Rectal smooth muscle tissue (tissue), 1 donor: ENCODE measurements around the gene SPEM3.

Source experiments
- H3K27ac ChIP-seq: one replicate; pipeline ENCODE4 v1.7.0; 2013; ENCODE audit warnings: low read depth, low read length, inconsistent platforms
- H3K27me3 ChIP-seq: one replicate; pipeline ENCODE4 v1.7.0; 2013; ENCODE audit warnings: low read length; ENCODE audit not compliant: control insufficient read depth, insufficient read depth
- H3K36me3 ChIP-seq: one replicate; pipeline ENCODE4 v1.7.0; 2013; ENCODE audit warnings: low read length; ENCODE audit not compliant: control insufficient read depth, insufficient read depth
- H3K4me1 ChIP-seq: one replicate; pipeline ENCODE4 v1.7.0; 2013; ENCODE audit warnings: low read length; ENCODE audit not compliant: control insufficient read depth, insufficient read depth
- H3K4me3 ChIP-seq: one replicate; pipeline ENCODE4 v1.7.0; 2013; ENCODE audit warnings: low read length
- H3K9ac ChIP-seq: one replicate; pipeline ENCODE4 v1.7.0; 2013; ENCODE audit warnings: low read length

SPEM3 gene

GRCh38 chr17:7432296-7432695 lies 3.6 kb downstream of the SPEM3 start:
- H3K36me3 ChIP-seq, result no peaks in the 10 kb centered on the region
- peaks cover 9% of the 10 kb centered on the region for H3K4me1 ChIP-seq
- no peak overlapping the region for H3K9ac ChIP-seq

GRCh38 chr17:7435676-7436555 lies 7.3 kb downstream of the SPEM3 start:
- H3K9ac ChIP-seq, result peak overlapping the region; percentile 57
- H3K36me3 ChIP-seq, result no peaks in the 10 kb centered on the region
- no peak overlapping the region for H3K27ac ChIP-seq
- peak overlapping the region; percentile 67 for H3K4me3 ChIP-seq
- peaks cover 15% of the 10 kb centered on the region for H3K4me1 ChIP-seq
- H3K27me3 ChIP-seq, result peaks cover 24% of the 10 kb centered on the region

More at GRCh38 chr17:7432296-7432695, 3.6 kb downstream of the SPEM3 start:
- Histone ChIP-seq H3K27ac (no peak overlapping the region), H3K27me3 (no peaks in the 10 kb centered on the region), H3K4me3 (no peak overlapping the region)

DNA sequence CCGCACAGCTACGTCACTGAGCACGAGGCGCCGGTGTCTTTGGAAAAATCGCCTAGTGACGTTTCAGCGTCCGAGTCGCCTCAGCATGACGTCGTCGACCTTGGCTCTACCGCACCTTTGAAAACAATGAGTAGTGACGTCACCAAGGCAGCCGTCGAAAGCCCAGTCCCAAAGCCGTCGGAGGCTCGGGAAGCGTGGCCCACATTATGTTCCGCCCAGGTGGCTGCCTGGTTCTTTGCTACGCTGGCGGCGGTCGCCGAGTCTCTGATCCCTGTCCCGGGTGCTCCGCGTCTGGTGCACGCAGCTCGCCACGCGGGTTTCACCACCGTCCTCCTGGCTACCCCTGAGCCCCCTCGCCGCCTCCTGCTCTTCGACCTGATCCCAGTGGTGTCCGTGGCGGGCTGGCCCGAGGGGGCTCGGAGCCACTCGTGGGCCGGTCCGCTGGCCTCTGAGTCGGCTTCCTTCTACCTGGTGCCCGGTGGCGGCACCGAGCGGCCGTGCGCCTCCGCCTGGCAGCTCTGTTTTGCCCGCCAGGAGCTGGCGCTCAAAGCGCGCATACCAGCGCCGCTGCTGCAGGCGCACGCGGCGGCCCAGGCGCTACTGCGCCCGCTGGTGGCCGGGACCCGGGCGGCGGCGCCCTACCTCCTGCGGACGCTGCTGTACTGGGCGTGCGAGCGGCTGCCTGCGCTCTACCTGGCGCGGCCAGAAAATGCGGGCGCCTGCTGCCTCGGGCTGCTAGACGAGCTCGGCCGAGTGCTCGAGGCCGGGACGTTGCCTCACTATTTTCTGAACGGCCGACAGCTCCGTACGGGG lies 8.1 kb downstream of the SPEM3 start:
- peaks cover 29% of the 10 kb centered on the region for H3K27me3 ChIP-seq
- peaks cover 15% of the 10 kb centered on the region for H3K4me1 ChIP-seq
- H3K27ac ChIP-seq, result no peak overlapping the region
- H3K9ac ChIP-seq, result no peak overlapping the region
- H3K36me3 ChIP-seq, result no peaks in the 10 kb centered on the region
- peak overlapping the region; percentile 67 for H3K4me3 ChIP-seq

DNA sequence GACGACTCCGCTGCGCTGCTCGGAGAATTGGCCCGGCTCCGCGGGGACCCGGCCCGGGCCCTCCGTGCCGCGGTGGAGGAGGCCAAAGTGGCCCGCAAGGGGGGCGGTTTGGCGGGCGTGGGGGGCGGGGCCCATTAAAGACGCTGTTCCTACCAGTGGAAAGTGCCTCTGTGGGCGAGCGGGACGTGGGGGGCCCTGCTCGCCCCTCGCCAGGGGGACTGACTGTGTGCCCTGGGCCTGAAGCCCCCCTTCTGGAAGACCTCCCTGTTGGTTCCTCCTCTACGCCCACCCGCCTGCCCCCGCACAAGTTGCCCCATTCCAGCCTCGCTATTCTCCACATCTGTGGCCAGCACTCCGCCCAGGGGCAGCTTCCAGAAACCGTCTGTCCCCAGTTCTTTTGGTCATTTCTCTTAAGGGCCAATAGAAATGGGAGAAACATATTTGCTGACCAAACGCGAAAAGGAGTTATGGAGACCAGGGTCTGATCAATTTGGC lies 8.8 kb downstream of the SPEM3 start:
- Histone ChIP-seq H3K9ac (no peak overlapping the region), H3K27ac (no peak overlapping the region), H3K27me3 (peaks cover 32% of the 10 kb centered on the region)

GRCh38 chr17:7437950-7438614 lies 9.4 kb downstream of the SPEM3 start:
- peaks cover 32% of the 10 kb centered on the region for H3K27me3 ChIP-seq
- H3K36me3 ChIP-seq, result no peaks in the 10 kb centered on the region
- peak overlapping the region; percentile 40 for H3K4me3 ChIP-seq
- peaks cover 15% of the 10 kb centered on the region for H3K4me1 ChIP-seq
- peak overlapping the region; percentile 10 for H3K9ac ChIP-seq
- H3K27ac ChIP-seq, result no peak overlapping the region

More for the DNA sequence above, 8.8 kb downstream of the SPEM3 start:
- Histone ChIP-seq H3K4me3 (peak overlapping the region; percentile 40), H3K36me3 (no peaks in the 10 kb centered on the region), H3K4me1 (peaks cover 15% of the 10 kb centered on the region)

GRCh38 chr17:7438656-7439460 lies 10.2 kb downstream of the SPEM3 start:
- H3K36me3 ChIP-seq, result no peaks in the 10 kb centered on the region
- peak overlapping the region; percentile 24 for H3K4me3 ChIP-seq
- H3K27me3 ChIP-seq, result peaks cover 32% of the 10 kb centered on the region
- peak overlapping the region; percentile 10 for H3K9ac ChIP-seq
- H3K27ac ChIP-seq, result no peak overlapping the region
- peaks cover 15% of the 10 kb centered on the region for H3K4me1 ChIP-seq

DNA sequence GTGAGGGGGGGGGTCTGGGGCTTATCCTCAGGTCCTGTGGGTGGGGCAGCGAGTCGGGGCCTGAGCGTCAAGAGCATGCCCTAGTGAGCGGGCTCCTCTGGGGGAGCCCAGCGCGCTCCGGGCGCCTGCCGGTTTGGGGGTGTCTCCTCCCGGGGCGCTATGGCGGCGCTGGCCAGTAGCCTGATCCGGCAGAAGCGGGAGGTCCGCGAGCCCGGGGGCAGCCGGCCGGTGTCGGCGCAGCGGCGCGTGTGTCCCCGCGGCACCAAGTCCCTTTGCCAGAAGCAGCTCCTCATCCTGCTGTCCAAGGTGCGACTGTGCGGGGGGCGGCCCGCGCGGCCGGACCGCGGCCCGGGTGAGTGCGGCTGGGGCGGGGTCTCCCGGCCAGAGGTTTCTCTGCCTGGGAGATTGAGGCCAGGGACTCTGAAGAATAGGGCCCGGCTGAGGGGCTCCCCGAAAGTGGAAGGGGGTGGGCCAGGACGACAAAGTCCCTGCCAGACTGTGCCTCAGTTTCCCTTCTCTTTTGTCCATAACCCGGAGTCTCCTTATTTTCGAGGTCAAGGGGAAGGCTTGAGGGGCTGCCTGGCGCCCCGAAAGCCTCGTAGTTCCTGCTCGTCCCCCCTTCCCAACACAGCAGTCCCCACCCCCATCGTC lies 10.9 kb downstream of the SPEM3 start, which contains the start of gene FGF11:
Gene FGF11 (plus strand): TSS at position 51 of the 651 bp plus-strand sequence. CDS start 109 bp downstream, at position 160.
- Histone ChIP-seq H3K36me3 (no peaks in the 10 kb centered on the region), H3K27me3 (peaks cover 32% of the 10 kb centered on the region), H3K9ac (peak within 1 kb of the TSS; percentile 10), H3K27ac (no peak within 1 kb of the TSS), H3K4me3 (peak within 1 kb of the TSS; percentile 57), H3K4me1 (peaks cover 15% of the 10 kb centered on the region)

- Histone ChIP-seq H3K27me3 (peaks cover 36% of the 10 kb centered on the region), H3K4me1 (peaks cover 15% of the 10 kb centered on the region), H3K36me3 (no peaks in the 10 kb centered on the region), H3K9ac (no peak overlapping the region), H3K27ac (no peak overlapping the region), H3K4me3 (peak overlapping the region; percentile 57)
These were observed 11.6 kb downstream of the SPEM3 start for GRCh38 chr17:7440113-7440833.

- Histone ChIP-seq H3K4me3 (no peak overlapping the region), H3K36me3 (no peaks in the 10 kb centered on the region), H3K4me1 (peaks cover 11% of the 10 kb centered on the region), H3K27me3 (peaks cover 39% of the 10 kb centered on the region), H3K27ac (no peak overlapping the region), H3K9ac (no peak overlapping the region)
These were observed 12.2 kb downstream of the SPEM3 start for GRCh38 chr17:7440834-7441195.

DNA sequence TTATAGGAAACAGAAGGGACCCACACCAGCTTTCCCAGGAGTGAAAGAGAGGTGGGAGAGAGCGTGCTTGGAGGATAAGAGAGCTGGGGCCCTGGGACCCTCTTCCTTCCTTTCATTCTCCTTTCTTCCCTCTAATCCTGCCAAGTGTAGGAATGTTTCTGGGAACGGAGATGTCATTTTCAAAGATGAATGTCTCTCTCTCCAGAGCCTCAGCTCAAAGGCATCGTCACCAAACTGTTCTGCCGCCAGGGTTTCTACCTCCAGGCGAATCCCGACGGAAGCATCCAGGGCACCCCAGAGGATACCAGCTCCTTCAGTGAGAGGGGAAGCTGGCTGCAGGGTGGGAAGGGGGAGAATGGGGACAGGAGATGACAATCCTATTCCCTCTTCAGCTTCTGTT lies 12.6 kb downstream of the SPEM3 start:
- no peak overlapping the region for H3K9ac ChIP-seq

More for the DNA sequence above, 12.6 kb downstream of the SPEM3 start:
- Histone ChIP-seq H3K36me3 (no peaks in the 10 kb centered on the region), H3K27me3 (peaks cover 39% of the 10 kb centered on the region), H3K4me1 (peaks cover 10% of the 10 kb centered on the region), H3K27ac (no peak overlapping the region), H3K4me3 (no peak overlapping the region)
